Measurements from ENCODE around the gene SYCP1. TPM values are rescaled to one million over a fixed set of nuclear protein-coding genes. Genes with fewer than 3 reads are reported as not detected.
"Not testable (repeated sequence)": the region's sequence is repeated elsewhere in the genome, so short reads cannot be mapped to it uniquely, and the experiment has no call there.

Gene SYCP1
- polyA plus RNA-seq (2013, experiment 1 of 2; ENCODE audit: insufficient read length), result not detected
- not detected for polyA plus RNA-seq (2013, experiment 2 of 2; ENCODE audit: insufficient read length)

- no peak for DNase-seq
Measured at GRCh38 chr1:114854693-114855320, at the start of gene SYCP1. Gene SYCP1, plus strand, starts transcription at chr1:114854863. Its CDS starts 602 bp downstream, at chr1:114855465.

DNA sequence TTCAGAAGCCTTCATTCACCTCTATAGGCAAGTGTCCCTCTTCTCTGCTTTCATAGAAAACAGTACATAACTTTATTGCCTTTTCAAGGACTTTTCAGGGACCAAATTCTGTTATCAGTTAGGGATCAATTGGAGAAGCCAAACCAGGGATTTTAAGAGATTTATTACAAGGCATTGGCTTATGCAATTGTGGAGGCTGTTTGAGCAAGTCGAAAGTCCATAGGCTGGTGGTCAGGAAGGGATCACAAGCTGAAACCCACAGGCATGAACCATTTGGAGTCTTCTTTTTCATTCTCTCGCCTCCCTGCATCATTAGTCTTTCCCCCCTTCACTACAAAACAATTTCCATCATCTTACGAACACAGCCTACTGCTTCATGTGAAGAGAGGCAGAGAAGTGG lies 34.8 kb upstream of the SYCP1 start:
- DNase-seq, result no peak

GRCh38 chr1:114820392-114820791 lies 34.3 kb upstream of the SYCP1 start:
- DNase-seq, result no peak

DNA sequence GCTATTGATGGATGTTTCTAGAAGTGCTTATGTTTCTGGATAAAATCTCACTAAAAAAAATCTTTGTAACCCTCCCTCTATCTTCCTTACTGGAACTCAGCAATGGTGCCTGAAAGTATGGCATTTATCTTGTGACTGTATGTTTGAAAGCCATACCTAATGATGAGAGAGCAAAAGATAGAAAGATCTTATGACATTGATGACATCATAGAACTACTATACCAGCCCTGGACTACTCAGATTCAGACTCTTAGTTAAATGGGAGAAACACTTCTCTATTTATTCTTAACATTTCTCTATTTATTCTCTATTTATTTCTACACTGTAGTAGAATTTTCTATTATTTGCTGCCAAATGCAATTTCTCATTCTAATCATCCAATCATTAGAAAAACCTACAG lies 32.7 kb upstream of the SYCP1 start:
- no peak for DNase-seq

DNA sequence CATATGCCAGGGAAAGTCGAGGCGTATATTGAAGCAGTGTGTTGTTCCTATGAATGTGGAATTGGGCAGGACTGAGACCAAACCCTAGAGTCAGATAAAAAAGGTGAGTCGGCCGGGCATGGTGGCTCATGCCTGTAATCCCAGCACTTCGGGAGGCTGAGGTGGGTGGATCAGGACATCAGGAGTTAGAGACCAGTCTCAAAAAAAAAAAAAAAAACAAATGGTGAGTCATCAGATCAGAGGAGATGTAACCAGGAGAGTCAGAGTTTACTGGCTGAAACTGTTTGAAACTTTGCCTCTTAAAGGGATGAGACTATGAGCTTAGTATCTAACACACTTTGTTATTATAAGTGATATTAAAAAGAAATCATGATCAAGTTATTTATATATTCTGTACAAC lies 26.4 kb upstream of the SYCP1 start:
- DNase-seq, result peak; percentile 0

- DNase-seq, result not testable (repeated sequence)
Measured at GRCh38 chr1:114830075-114830474, 24.6 kb upstream of the SYCP1 start.

- DNase-seq, result no peak
Measured at GRCh38 chr1:114831276-114831994, 23.2 kb upstream of the SYCP1 start.

DNA sequence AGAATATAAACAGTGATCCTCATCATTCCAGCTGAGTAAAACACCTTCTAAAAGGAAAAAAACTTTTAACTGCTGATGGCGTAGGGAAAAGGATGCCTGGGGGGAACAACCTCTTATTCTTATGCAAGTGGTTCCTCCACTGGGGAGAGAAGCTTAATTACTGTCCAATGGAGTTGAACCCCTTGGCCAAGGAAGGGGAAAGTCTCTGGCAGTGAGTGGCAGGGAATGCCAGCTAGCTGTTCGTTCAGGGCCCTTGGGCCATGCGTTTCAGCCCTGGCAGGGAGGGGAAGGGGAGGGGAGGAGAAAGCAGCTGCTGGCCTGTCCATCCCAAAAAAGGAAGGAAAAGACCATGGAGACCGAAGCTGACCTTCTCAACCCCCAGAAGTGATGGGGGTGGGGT lies 22.6 kb upstream of the SYCP1 start:
- no peak for DNase-seq

DNA sequence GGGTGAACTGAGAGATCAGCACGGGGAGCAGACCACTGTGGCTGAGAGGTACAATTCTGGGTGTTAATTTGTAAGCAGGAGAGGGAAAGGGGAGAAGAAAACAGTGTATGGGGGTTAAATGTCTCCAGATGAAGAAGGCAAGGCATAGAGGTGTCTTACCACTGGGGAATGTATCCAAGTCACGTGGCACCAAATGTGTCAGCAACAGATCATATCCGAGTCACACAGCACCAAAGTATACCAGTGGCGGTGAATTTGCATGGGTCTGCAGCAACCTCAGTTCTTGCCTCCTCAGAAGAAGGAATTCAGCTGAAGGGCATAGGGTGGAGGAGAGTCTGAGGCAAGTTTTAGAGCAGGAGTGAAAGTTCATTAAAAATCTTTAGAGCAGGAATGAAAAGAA lies 21.2 kb upstream of the SYCP1 start:
- DNase-seq, result peak; percentile 45

DNA sequence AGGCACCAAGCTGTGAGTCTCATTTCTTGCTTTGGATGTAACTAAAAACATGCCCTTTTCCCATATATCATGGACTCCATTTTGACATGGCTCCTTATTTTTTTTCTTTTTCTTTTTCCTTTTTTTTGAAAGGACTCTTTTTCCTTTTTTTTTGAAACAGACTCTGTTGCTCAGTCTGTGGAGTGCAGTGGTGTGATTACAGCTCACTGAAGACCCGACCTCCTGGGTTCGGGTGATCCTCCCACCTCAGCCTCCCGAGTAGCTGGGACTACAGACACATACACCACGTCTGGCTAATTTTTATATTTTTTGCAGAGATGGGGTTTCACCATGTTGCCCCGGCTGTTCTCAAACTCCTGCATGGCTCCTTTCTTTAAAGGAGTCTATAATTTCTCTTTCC lies 10.4 kb upstream of the SYCP1 start:
- DNase-seq, result no peak

GRCh38 chr1:114853584-114853983 lies 1.1 kb upstream of the SYCP1 start:
- no peak for DNase-seq

DNA sequence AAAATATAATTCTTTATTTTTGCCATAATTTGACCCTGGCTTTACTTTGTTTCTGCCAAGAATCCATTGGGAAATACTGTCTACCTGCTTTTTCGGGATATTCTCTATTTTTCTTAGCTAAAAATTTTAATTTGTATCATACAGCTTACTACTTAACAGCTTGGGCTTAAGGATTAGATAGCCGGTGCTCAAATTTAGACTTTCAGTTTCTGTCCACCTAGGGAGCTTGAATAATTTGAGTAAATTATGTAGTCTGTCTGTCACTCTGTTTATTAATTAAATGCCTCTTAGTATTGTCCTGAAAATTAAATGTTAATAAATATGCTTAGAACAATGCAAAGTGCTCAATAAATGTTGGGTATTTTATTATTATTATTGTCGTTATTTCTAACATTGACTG lies 6.7 kb downstream of the SYCP1 start:
- no peak for DNase-seq

- DNase-seq, result no peak
Measured at GRCh38 chr1:114892194-114892918, 37.7 kb downstream of the SYCP1 start.

DNA sequence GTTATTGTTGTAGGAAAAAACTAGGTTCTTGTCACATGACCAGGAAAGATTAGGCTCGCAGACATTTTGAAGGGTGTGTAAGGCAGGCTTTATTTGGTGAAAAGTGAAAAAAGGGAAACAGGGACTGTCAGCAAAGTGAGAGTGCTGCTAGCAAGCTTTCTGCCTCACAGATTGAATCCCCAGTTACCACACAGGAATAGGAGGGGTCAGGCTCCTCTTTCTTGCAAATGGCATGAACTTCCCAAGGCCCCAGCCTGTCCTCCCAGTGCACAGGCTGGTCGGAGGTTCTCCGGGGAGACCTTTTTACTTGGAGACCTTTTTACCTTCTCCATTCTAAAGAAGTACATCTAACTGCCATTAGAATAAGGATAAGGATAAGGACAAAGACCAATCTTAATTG lies 42.1 kb downstream of the SYCP1 start:
- no peak for DNase-seq

DNA sequence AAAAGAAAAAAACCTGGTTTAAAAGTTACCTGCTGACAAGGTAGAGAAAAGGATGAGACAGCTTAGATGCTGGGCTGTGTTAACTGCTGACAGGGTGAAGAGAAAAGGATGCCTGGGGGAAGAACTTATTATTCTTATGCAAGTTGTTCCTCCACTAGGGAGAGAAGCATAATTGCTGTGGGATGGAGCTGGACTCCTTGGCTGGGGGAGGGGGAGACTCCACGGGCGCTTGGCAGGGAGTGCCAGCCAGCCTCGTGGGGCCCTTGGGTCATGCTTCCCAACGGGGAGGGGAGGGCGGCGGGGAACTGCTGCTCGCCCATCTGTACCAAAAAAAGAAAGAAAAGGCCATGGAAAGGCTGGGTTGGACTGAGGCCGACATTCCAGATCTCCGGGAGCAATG lies 47.2 kb downstream of the SYCP1 start:
- no peak for DNase-seq

DNA sequence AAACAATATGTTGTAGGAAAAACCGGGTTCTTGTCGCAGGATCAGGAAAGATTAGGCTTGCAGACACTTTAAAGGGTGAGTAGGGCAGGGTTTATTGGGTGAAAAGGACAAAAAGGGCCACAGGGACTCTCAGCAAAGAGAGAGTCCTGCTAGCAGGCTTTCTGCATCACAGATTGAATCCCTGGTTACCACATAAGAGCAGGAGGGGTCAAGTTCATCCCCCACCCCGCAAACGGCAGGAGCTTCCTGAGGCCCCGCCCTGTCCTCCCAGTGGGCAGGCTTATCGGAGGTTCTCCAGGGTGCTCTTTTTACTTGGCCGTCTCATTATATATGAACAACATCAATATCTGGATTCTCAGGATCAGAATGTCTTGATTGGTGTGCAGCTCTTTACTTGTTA lies 47.7 kb downstream of the SYCP1 start:
- DNase-seq, result no peak

DNA sequence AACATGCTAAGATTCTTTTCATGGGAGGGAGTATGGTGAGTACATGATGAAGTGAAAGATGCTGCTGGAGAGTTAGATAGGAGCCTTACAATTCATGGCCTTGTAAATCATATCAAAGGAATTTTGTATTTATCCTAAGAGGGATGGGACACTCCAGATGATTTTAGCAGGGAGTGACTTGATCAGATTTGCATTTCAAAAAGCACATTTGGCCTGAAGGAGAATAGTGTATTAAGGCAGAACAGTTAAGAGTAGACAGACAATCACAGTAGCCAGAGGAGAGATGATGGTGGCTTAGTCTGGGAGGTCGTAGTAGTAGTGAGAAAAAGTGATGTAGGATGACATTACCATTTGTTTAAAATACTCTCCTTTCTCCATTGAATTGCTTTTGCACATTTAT lies 48.8 kb downstream of the SYCP1 start:
- DNase-seq, result no peak

DNA sequence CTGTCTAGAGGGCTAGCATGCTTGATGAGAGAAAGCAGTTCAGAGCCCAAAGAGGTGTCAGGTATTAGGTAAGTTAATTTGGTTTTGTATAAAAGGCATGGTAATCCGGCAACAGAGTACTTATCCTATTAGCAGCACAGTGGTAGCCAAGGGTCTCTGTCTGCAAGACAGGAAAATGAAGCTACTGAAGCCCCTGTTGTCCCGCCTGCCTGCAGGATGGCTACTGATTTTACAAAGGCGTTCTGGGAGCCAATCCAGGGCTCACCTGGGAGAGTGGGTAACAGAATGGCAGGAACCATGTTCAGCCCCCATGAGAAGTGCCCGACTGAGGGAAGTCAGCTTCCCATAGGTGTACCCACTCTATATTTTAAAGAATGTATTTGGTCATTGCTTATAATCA lies 61.1 kb downstream of the SYCP1 start:
- DNase-seq, result not testable (repeated sequence)

GRCh38 chr1:114926607-114927006 lies 71.9 kb downstream of the SYCP1 start:
- DNase-seq, result no peak

GRCh38 chr1:114927401-114927800 lies 72.7 kb downstream of the SYCP1 start:
- DNase-seq, result no peak

DNA sequence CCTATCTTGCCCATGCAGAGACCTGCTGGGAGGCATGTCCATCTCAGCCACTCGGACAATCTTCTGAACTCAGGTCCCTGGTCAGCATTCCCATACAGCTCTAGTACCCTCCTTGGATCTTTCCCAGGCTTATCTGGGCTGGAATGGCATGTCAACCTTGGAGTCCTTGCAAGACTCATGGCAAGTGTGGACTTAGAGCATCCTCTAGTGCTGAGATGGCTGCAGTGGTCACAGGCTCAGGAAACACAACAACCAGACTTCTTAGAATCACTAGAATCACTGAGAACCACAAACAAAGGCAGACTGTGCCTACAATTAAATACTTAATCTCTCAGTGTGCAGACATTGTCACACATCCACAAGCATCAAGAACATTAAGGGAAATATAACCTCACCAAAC lies 101.9 kb downstream of the SYCP1 start:
- peak; percentile 4 for DNase-seq

DNA sequence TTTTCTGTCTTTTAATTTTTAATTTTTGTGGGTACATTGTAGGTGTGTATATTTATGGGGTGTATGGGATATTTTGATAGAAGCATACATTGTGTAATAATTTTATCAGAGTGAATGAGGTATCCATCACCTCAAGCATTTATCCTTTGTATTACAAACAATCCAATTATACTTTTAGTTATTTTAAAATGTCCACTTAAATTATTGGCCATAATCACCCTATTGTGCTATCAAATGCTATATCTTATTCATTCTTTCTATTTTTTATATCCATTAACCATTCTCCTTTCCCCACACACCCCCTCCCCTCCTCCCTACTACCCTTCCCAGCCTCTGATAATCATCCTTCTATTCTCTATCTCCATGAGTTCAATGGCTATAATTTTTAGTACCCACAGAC lies 104.8 kb downstream of the SYCP1 start:
- no peak for DNase-seq

- no peak for DNase-seq
Measured at GRCh38 chr1:114976891-114977290, 122.2 kb downstream of the SYCP1 start.
